Mesothelial cell of epicardium (in vitro differentiated cells): Measurements from ENCODE around the gene CUTA. TPM values are rescaled to one million over a fixed set of nuclear protein-coding genes. Genes with fewer than 3 reads are reported as not detected.

Source experiments
- DNase-seq, 2 experiments: peaks; one replicate each; pipeline ENCODE4 v3.0.0; 2021; ENCODE audit warnings: low spot score in 2 of 2; ENCODE audit not compliant: unreplicated experiment in 2 of 2
- H3K27ac Mint-ChIP-seq: 2 replicates; pipeline ENCODE4 v1.8.0; 2021; ENCODE audit warnings: mixed read lengths
- H3K27me3 Mint-ChIP-seq: 2 replicates; pipeline ENCODE4 v1.8.0; 2021; ENCODE audit warnings: low read depth, mixed read lengths
- H3K36me3 Mint-ChIP-seq: 2 replicates; pipeline ENCODE4 v1.8.0; 2021; ENCODE audit warnings: mixed read lengths
- H3K4me1 Mint-ChIP-seq: 2 replicates; pipeline ENCODE4 v1.8.0; 2021; ENCODE audit warnings: mixed read lengths
- H3K4me3 Mint-ChIP-seq: 2 replicates; pipeline ENCODE4 v1.8.0; 2021; ENCODE audit warnings: mild to moderate bottlenecking, moderate library complexity, mixed read lengths
- H3K9me3 Mint-ChIP-seq: 2 replicates; pipeline ENCODE4 v1.8.0; 2021; ENCODE audit warnings: mixed read lengths
- total RNA-seq: library from RNA; stranded (reverse); gene quantifications from 3 replicates; pipeline ENCODE4 v1.2.1, GENCODE V29; 2021
- TF ChIP-seq, protein P1 (sequence below): fragments of 200-600 bp; sonication (generic); IDR thresholded peaks from one replicate; pipeline ENCODE4 v1.5.0; 2021; ENCODE audit warnings: antibody characterized with exemption; ENCODE audit not compliant: unreplicated experiment

The CUTA gene
- total RNA-seq, 1 donor from 2014 or later, result 239 TPM

DNA sequence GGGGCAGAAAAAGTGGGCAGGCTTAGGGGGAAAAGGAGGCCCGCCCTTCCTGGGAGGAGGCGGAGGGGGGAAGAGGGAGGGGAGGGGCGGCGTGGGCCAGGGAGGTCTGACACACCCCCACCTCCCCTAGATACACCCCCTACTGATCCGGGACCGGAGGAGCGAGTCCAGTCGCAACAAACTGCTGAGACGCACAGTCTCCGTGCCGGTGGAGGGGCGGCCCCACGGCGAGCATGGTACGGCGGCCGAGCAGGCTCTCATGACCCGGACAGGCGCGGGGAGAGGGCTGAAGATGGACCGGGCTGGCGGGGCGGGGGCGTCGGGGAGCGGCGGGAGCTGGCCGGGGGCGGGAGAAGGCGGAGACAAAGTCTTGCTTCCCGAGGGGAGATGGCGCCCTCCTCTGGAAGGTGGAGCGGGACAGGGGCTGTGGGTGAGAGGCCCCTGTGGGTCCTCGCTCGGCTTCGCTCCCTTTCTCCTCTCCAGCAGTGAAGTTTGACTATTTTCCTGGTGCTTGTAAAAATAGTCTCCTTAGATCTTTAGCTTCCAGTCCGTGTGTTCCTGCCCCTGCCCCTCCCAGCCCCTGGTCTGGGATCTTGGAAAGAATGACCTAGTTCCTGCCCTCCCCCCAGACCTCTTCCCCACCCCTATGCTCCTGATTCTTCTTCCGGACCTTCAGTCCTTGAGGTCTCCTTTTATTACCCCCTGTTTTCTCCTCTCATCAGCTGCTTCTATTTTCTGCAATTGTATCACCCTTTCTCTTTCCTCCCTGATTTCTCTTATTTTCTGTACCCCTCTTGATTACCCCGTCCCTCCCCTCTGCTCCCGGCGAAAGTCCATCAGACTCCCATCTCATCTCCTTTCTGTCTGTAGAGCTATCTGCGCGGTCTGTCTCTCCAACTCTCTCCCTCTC is 8.0 kb upstream of the CUTA start:
- Mint-ChIP-seq H3K27ac (peak overlapping the region; percentile 97), H3K27me3 (no peaks in the 10 kb centered on the region), H3K4me1 (peaks cover 76% of the 10 kb centered on the region), H3K4me3 (peak overlapping the region; percentile 80), H3K9me3 (no peaks in the 10 kb centered on the region), H3K36me3 (peaks cover 8% of the 10 kb centered on the region)
- TF ChIP-seq, protein P1, sequence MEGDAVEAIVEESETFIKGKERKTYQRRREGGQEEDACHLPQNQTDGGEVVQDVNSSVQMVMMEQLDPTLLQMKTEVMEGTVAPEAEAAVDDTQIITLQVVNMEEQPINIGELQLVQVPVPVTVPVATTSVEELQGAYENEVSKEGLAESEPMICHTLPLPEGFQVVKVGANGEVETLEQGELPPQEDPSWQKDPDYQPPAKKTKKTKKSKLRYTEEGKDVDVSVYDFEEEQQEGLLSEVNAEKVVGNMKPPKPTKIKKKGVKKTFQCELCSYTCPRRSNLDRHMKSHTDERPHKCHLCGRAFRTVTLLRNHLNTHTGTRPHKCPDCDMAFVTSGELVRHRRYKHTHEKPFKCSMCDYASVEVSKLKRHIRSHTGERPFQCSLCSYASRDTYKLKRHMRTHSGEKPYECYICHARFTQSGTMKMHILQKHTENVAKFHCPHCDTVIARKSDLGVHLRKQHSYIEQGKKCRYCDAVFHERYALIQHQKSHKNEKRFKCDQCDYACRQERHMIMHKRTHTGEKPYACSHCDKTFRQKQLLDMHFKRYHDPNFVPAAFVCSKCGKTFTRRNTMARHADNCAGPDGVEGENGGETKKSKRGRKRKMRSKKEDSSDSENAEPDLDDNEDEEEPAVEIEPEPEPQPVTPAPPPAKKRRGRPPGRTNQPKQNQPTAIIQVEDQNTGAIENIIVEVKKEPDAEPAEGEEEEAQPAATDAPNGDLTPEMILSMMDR, result peak; percentile 26
- peak; percentile 75 to 87 for DNase-seq

DNA sequence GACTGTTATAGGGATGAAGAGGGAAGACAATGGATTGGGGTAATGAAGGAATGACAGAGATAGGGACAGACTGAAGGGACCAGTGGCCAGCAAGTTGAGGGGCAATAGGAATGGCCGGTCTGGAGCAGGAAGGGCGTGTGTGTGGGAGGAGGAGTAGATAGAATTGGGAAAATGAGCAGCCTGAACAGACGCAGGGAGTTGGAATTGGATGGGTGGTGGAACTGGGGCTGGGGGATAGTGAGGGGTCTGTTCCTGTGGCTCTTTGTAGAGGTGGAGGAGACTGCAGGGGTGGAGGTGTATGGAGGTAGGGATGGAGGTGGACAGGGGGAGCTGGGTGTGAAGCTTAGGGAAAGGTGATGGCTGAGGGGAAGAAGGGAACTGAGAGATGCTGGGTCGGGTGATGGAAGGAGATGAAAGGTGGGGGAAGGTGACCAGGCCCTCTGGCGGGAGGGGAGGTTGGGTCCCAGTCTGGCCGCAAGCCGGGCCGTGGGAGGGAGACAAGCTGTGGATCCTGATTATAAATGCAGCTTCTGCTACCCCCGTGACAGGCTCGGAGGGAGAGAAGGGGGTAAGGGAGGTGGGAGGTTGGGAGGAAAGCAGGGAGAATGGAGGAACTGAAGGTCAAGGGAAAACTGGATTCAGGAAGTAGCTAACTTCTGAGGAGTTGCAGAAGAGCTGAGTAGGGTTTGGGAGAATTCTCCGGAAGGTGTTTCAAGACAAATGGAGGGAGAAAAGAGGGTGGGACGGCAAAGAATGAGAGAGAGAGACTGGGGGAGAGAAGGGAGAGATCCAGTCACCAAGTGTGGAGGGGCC is 7.2 kb upstream of the CUTA start:
- H3K4me3 Mint-ChIP-seq, result peak overlapping the region; percentile 80
- no peak for DNase-seq
- peaks cover 71% of the 10 kb centered on the region for H3K4me1 Mint-ChIP-seq
- H3K27me3 Mint-ChIP-seq, result no peaks in the 10 kb centered on the region
- TF ChIP-seq, protein P1, result no peak
- peaks cover 8% of the 10 kb centered on the region for H3K36me3 Mint-ChIP-seq
- H3K27ac Mint-ChIP-seq, result peak overlapping the region; percentile 97
- no peaks in the 10 kb centered on the region for H3K9me3 Mint-ChIP-seq

DNA sequence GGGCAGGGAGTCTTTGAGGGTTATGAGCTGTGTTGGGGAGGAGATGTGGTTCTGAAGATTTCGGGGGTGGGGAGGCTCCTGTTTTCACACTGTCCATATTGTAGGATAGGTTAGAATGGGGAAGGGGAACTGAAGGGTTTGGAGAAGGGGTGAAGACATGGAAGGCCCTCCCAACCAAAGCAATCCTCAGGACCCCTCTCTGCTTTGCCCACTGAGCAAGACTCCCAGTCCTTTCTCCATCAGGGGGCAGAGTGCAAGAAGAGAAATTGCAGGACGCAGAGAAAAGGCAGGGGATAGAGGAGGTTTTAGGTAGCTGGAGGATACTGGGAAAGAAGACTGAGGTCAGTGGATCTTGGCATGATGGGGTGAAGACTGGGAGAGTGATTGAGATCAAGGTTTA is 5.9 kb upstream of the CUTA start:
- DNase-seq, result no peak
- TF ChIP-seq, protein P1, result no peak
- H3K4me1 Mint-ChIP-seq, result peaks cover 71% of the 10 kb centered on the region

DNA sequence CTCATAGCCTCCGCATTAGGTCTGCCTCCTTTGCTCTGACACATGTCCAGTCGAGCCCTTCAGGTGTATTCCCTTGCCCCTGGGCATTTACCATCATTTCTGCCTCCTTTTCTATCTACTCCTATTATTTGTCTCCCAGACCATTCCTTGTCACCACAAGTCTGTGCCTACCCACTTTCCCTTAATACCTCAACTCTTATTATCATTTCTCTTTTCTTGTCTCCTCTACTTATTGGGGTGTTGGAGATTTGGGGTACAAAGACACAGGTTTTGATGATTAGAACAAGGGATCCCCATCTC is 3.4 kb upstream of the CUTA start:
- no peaks in the 10 kb centered on the region for H3K27me3 Mint-ChIP-seq
- peak overlapping the region; percentile 70 for H3K4me3 Mint-ChIP-seq
- H3K9me3 Mint-ChIP-seq, result no peaks in the 10 kb centered on the region
- TF ChIP-seq, protein P1, result no peak
- H3K36me3 Mint-ChIP-seq, result peaks cover 8% of the 10 kb centered on the region
- peaks cover 71% of the 10 kb centered on the region for H3K4me1 Mint-ChIP-seq
- H3K27ac Mint-ChIP-seq, result peak overlapping the region; percentile 45
- no peak for DNase-seq

More for the DNA sequence above, 5.9 kb upstream of the CUTA start:
- Mint-ChIP-seq H3K36me3 (peaks cover 8% of the 10 kb centered on the region), H3K4me3 (no peak overlapping the region), H3K27ac (peak overlapping the region; percentile 97), H3K9me3 (no peaks in the 10 kb centered on the region), H3K27me3 (no peaks in the 10 kb centered on the region)

DNA sequence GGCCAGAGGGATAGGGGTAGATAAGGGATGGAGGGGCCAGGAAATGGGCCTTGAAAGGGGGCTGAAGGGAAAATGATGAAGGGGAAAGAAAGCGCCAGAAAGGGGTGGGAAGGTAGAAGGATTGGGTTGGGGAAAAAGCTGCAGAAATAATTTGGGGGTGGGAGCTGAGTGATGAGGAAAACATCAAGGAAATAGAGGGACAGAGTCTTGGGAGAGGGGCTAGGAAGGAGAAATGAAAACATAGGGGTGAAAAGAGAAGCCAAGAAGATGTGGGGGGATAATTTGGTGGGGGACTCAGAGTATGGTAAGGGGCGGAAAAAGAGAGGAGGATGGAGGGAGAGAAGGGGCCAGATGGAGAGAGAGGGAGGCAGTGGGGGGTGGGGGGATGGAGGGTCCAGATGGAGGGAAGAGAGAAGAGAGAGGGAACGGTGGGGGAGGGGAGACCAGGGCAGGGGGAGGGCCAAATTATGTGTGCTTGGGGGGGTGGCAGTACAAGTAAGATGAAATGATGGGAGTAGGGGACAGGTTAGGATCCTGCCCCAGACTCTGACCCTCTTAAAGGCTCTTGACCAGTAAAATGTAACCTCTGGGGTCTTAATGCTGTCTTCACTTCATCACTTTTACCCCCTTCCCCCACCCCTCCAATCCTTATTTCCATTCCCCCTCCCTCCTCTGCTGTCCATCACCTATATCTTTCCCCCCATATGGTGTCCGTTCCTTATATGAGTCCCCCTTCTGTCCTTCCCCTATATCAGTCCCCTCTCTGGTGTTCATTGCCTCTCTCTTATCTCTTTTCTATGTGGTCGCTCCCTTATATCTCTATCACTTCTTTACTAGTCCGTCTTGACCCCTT is 2.8 kb upstream of the CUTA start:
- Mint-ChIP-seq H3K4me3 (peak overlapping the region; percentile 70), H3K27me3 (no peaks in the 10 kb centered on the region), H3K9me3 (no peaks in the 10 kb centered on the region), H3K4me1 (peaks cover 73% of the 10 kb centered on the region), H3K27ac (peak overlapping the region; percentile 90), H3K36me3 (peaks cover 10% of the 10 kb centered on the region)
- no peak for DNase-seq
- TF ChIP-seq, protein P1, result no peak
